Stomach (tissue), 19 donors: ENCODE data around the gene CCNB3. TPM values are rescaled to one million over a fixed set of nuclear protein-coding genes. Genes with fewer than 3 reads are reported as not detected.

Experiments
- DNase-seq, 2 donors: peaks; one replicate each; pipeline versions ENCODE4 v3.0.0 to v3.0.0-alpha.2; 2013 to 2019
- H3K27ac ChIP-seq, 5 donors: fragments of 200-600 bp in 4 of 5; sonication (generic) in 4 of 5; one replicate each; pipeline ENCODE4 v1.5.1; 2013 to 2019; ENCODE audit warnings: mild to moderate bottlenecking in 1 of 5, moderate library complexity in 1 of 5
- H3K27me3 ChIP-seq, 3 donors: fragments of 200-600 bp; sonication (generic); one replicate each; pipeline ENCODE4 v1.5.1; 2017 to 2019; ENCODE audit warnings: mixed run types in 1 of 3
- H3K36me3 ChIP-seq, 4 donors: fragments of 200-600 bp; sonication (generic); 1 replicate in 3 of 4; 2 replicates in 1 of 4; pipeline ENCODE4 v1.5.1; 2016 to 2019
- H3K4me1 ChIP-seq, 4 donors: fragments of 200-600 bp; sonication (generic); one replicate each; pipeline ENCODE4 v1.5.1; 2016 to 2019
- H3K4me3 ChIP-seq, 4 donors: fragments of 200-600 bp; sonication (generic) in 3 of 4; one replicate each; pipeline ENCODE4 v1.5.1; 2016 to 2019; ENCODE audit warnings: mild to moderate bottlenecking in 1 of 4
- H3K9me3 ChIP-seq, 4 donors: fragments of 200-600 bp; sonication (generic); one replicate each; pipeline ENCODE4 v1.5.1; 2016 to 2019
- CTCF ChIP-seq, 7 experiments: fragments of 450-650 bp in 4 of 7; fragments of 200-600 bp in 3 of 7; sonication (generic) in 3 of 7; IDR thresholded peaks; one replicate each; pipeline ENCODE4 v1.5.1; 2016 to 2019; ENCODE audit warnings: antibody characterized with exemption in 7 of 7, control low read depth in 2 of 7, mild to moderate bottlenecking in 1 of 7
- EP300 ChIP-seq: sonication (generic); formaldehyde crosslinking; IDR thresholded peaks from one replicate; pipeline ENCODE4 v1.6.1; 2017; ENCODE audit warnings: antibody characterized with exemption
- POLR2A ChIP-seq, 4 donors: fragments of 450-650 bp; IDR thresholded peaks; one replicate each; pipeline ENCODE4 v1.6.1; 2016; ENCODE audit warnings: antibody characterized with exemption in 4 of 4, control low read depth in 2 of 4, mild to moderate bottlenecking in 1 of 4, moderate library complexity in 1 of 4
- POLR2AphosphoS5 ChIP-seq, 3 donors: sonication (generic); formaldehyde crosslinking; IDR thresholded peaks; one replicate each; pipeline ENCODE4 v1.6.1; 2016; ENCODE audit warnings: antibody characterized with exemption in 3 of 3
- WGBS, 5 donors: extraction: QIAGEN DNeasy Blood & Tissue Kit in 3 of 5; methylation state at CpG; one replicate each; pipeline versions ENCODE4 v1.1.5 to v1.1.7; 2013 to 2018; 5-methylcytosine and 5-hydroxymethylcytosine counted together
- intact Hi-C: fragments of 100-400 bp; cut with DNase I; formaldehyde crosslinking; loops from one replicate; pipeline ENCODE4 v1.15.1; 2023; ENCODE audit warnings: low total_unique reads
- long read RNA-seq, 10 donors: transcript quantifications; one replicate each; lab custom pipeline, GENCODE V29; 2026
- polyA plus RNA-seq, 3 donors: library from polyadenylated mRNA; stranded (reverse); fragments of 200-250 nt; gene quantifications; one replicate each; pipeline ENCODE4 v1.2.3, GENCODE V29; 2013
- total RNA-seq, 5 donors: library from RNA; depleted of rRNA; stranded (reverse); fragments of >200 nt; gene quantifications; one replicate each; pipeline versions ENCODE4 v1.1.0 to v1.2.3, GENCODE V29; 2014 to 2016
- donor health status: healthy with polysubstance abuse.
- donor health status: Bipolar disorder and iron deficiency.
- donor health status: healthy.

The CCNB3 gene
- total RNA-seq (under 1 TPM in 2 of 5 donors, not detected in 3; 0.14 to 0.37 TPM), polyA plus RNA-seq (under 1 TPM; 0.12 to 0.31 (median 0.18) TPM)
- long read RNA-seq, donor 1, result 0 reads
- long read RNA-seq, donor 2, result 0 reads
- long read RNA-seq, donor 3, result 0 reads
- long read RNA-seq, donor 4, result 0 reads
- long read RNA-seq, donor 5, result 0 reads
- long read RNA-seq, donor 6, result 0 reads
- long read RNA-seq, donor 7, result 0 reads
- long read RNA-seq, donor 8, result 0 reads
- long read RNA-seq, donor 9, result 0 reads
- long read RNA-seq, donor 10, result 0 reads

GRCh38 chrX:50204364-50204899, at the start of gene CCNB3:
CCNB3 (plus strand) TSS chrX:50204765; CDS start chrX:50285164, 80,399 bp downstream.
- peak within 1 kb of the TSS in 4 of 5 donors; percentile 41 to 57 (median 49) for H3K27ac ChIP-seq
- intact Hi-C loops, result no loop called here

GRCh38 chrX:50157545-50158135, 46.9 kb upstream of the CCNB3 start:
- Histone ChIP-seq H3K27ac (no peak overlapping the region), H3K4me1 (no peaks in the 10 kb centered on the region), H3K27me3 (no peaks in the 10 kb centered on the region), H3K9me3 (no peaks in the 10 kb centered on the region), H3K4me3 (no peak overlapping the region), H3K36me3 (no peaks in the 10 kb centered on the region)
- peak in 1 of 2 donors; percentile 25 for DNase-seq
- WGBS, 5 donors, result 36 to 57% (median 52%) methylated on average over 2 to 4 of the region's 4 CpGs
- no peak for TF ChIP-seq CTCF (IDR thresholded peaks at IDR 0.05)
- TF ChIP-seq POLR2A (IDR thresholded peaks at IDR 0.05), result no peak
- TF ChIP-seq POLR2AphosphoS5 (IDR thresholded peaks at IDR 0.05), result no peak
- TF ChIP-seq EP300, result no peak
- intact Hi-C loops, result no loop called here

More at GRCh38 chrX:50204364-50204899, at the start of gene CCNB3:
- H3K27me3 ChIP-seq, result no peaks in the 10 kb centered on the region
- peak within 1 kb of the TSS; percentile 24 to 28 (median 25) for H3K4me3 ChIP-seq
- TF ChIP-seq CTCF (IDR thresholded peaks at IDR 0.05) (peak in 5 of 7 experiments; percentile 48 to 76 (median 53)), EP300 (no peak)
- DNase-seq, result peak; percentile 74 to 85
- H3K36me3 ChIP-seq, result no peaks in the 10 kb centered on the region
- 0 to 10% (median 5%) methylated on average over 18 to 19 of the region's 19 CpGs for WGBS, 5 donors
- no peaks in the 10 kb centered on the region for H3K9me3 ChIP-seq
- peaks cover 0 to 10% (median 2%) of the 10 kb centered on the region in 4 donors for H3K4me1 ChIP-seq

- H3K4me1 ChIP-seq, result no peaks in the 10 kb centered on the region
- peak in 1 of 2 donors; percentile 16 for DNase-seq
- no peaks in the 10 kb centered on the region for H3K36me3 ChIP-seq
- no peak overlapping the region for H3K4me3 ChIP-seq
- no peaks in the 10 kb centered on the region for H3K9me3 ChIP-seq
- no peak for TF ChIP-seq POLR2A (IDR thresholded peaks at IDR 0.05)
- TF ChIP-seq EP300, result no peak
- TF ChIP-seq POLR2AphosphoS5 (IDR thresholded peaks at IDR 0.05), result no peak
- no peak for TF ChIP-seq CTCF (IDR thresholded peaks at IDR 0.05)
- WGBS, 5 donors, result 22 to 42% (median 25%) methylated on average over 1 of the region's 1 CpG
- intact Hi-C loops, result no loop called here
- H3K27me3 ChIP-seq, result no peaks in the 10 kb centered on the region
- no peak overlapping the region for H3K27ac ChIP-seq
These were observed 46.0 kb upstream of the CCNB3 start for GRCh38 chrX:50158593-50158992.

- TF ChIP-seq EP300 (no peak), POLR2A (IDR thresholded peaks at IDR 0.05) (no peak), CTCF (IDR thresholded peaks at IDR 0.05) (no peak), POLR2AphosphoS5 (IDR thresholded peaks at IDR 0.05) (no peak)
- Histone ChIP-seq H3K9me3 (no peaks in the 10 kb centered on the region), H3K27ac (no peak overlapping the region), H3K4me3 (no peak overlapping the region), H3K36me3 (no peaks in the 10 kb centered on the region), H3K27me3 (no peaks in the 10 kb centered on the region), H3K4me1 (no peaks in the 10 kb centered on the region)
- intact Hi-C loops, result no loop called here
- DNase-seq, result no peak
- WGBS, 5 donors, result 57 to 77% (median 63%) methylated on average over 3 of the region's 3 CpGs
These were observed 43.4 kb upstream of the CCNB3 start for GRCh38 chrX:50161127-50161526.
